Skin epidermis (tissue), 12 donors: Measurements from ENCODE around the gene CMIP.

Source experiments
- H3K27ac ChIP-seq, 21 experiments: fragments of 200-600 bp; sonication (generic) in 11 of 21; one replicate each; pipeline ENCODE4 v1.5.0; 2020; ENCODE audit warnings: mild to moderate bottlenecking in 3 of 21, inconsistent platforms in 2 of 21, moderate library complexity in 2 of 21
- H3K4me3 ChIP-seq, 7 experiments: fragments of 200-600 bp; sonication (generic) in 2 of 7; one replicate each; pipeline ENCODE4 v1.5.0; 2020; ENCODE audit warnings: inconsistent platforms in 2 of 7, mild to moderate bottlenecking in 2 of 7, moderate library complexity in 1 of 7

Gene CMIP

GRCh38 chr16:81692021-81692420 lies 247.4 kb downstream of the CMIP start:
- Histone ChIP-seq H3K27ac (peak overlapping the region in 13 of 21 experiments; percentile 18 to 90 (median 68)), H3K4me3 (no peak overlapping the region)

- Histone ChIP-seq H3K4me3 (no peak overlapping the region), H3K27ac (peak overlapping the region in 16 of 21 experiments; percentile 10 to 90 (median 66))
Observed at GRCh38 chr16:81692571-81692970, 248.0 kb downstream of the CMIP start.

GRCh38 chr16:81693041-81693743 lies 248.6 kb downstream of the CMIP start:
- Histone ChIP-seq H3K4me3 (no peak overlapping the region), H3K27ac (peak overlapping the region in 20 of 21 experiments; percentile 10 to 90 (median 70))

GRCh38 chr16:81693744-81694303 lies 249.2 kb downstream of the CMIP start:
- H3K4me3 ChIP-seq = no peak overlapping the region
- peak overlapping the region in 20 of 21 experiments; percentile 10 to 90 (median 70) for H3K27ac ChIP-seq

- Histone ChIP-seq H3K27ac (peak overlapping the region in 20 of 21 experiments; percentile 6 to 90 (median 70)), H3K4me3 (no peak overlapping the region)
Observed at GRCh38 chr16:81694494-81695280, 250.1 kb downstream of the CMIP start.

- H3K27ac ChIP-seq = peak overlapping the region; percentile 3 to 90 (median 69)
Observed at GRCh38 chr16:81695321-81696165, 250.9 kb downstream of the CMIP start.

GRCh38 chr16:81696166-81696960 lies 251.8 kb downstream of the CMIP start:
- no peak overlapping the region for H3K4me3 ChIP-seq
- peak overlapping the region; percentile 3 to 90 (median 68) for H3K27ac ChIP-seq

More at GRCh38 chr16:81695321-81696165, 250.9 kb downstream of the CMIP start:
- no peak overlapping the region for H3K4me3 ChIP-seq

GRCh38 chr16:81696961-81697615 lies 252.5 kb downstream of the CMIP start:
- Histone ChIP-seq H3K27ac (peak overlapping the region in 16 of 21 experiments; percentile 2 to 90 (median 70)), H3K4me3 (no peak overlapping the region)

- Histone ChIP-seq H3K27ac (peak overlapping the region in 13 of 21 experiments; percentile 20 to 90 (median 67)), H3K4me3 (no peak overlapping the region)
Observed at GRCh38 chr16:81697616-81698309, 253.2 kb downstream of the CMIP start.

- H3K27ac ChIP-seq = peak overlapping the region in 7 of 21 experiments; percentile 16 to 74 (median 47)
- no peak overlapping the region for H3K4me3 ChIP-seq
Observed at GRCh38 chr16:81698310-81698641, 253.7 kb downstream of the CMIP start.

- peak overlapping the region in 2 of 21 experiments; percentile 47 to 71 for H3K27ac ChIP-seq
- H3K4me3 ChIP-seq = no peak overlapping the region
Observed at GRCh38 chr16:81699596-81699995, 255.0 kb downstream of the CMIP start.

GRCh38 chr16:81700071-81700779 lies 255.6 kb downstream of the CMIP start:
- H3K27ac ChIP-seq = peak overlapping the region in 3 of 21 experiments; percentile 16 to 37 (median 25)
- no peak overlapping the region for H3K4me3 ChIP-seq

- Histone ChIP-seq H3K4me3 (no peak overlapping the region), H3K27ac (peak overlapping the region in 2 of 21 experiments; percentile 16 to 25)
Observed at GRCh38 chr16:81700780-81701165, 256.2 kb downstream of the CMIP start.

GRCh38 chr16:81701296-81701970 lies 256.8 kb downstream of the CMIP start:
- Histone ChIP-seq H3K27ac (peak overlapping the region in 1 of 21 experiments; percentile 25), H3K4me3 (no peak overlapping the region)

- H3K27ac ChIP-seq = peak overlapping the region in 5 of 21 experiments; percentile 3 to 81 (median 38)
- H3K4me3 ChIP-seq = no peak overlapping the region
Observed at GRCh38 chr16:81702506-81702905, 257.9 kb downstream of the CMIP start.
